DOHH2 (cell line): Measurements from ENCODE around the gene TMEM131.

Experiments
- CTCF ChIP-seq: fragments of 200-600 bp; sonication (generic); IDR thresholded peaks from one replicate; pipeline ENCODE4 v1.5.1; 2014; ENCODE audit warnings: antibody characterized with exemption, mild to moderate bottlenecking, low read depth, low read length; ENCODE audit not compliant: poor library complexity, severe bottlenecking
- EZH2phosphoT487 ChIP-seq: fragments of 200-600 bp; sonication (generic); IDR thresholded peaks from 2 replicates; pipeline ENCODE4 v1.6.1; 2017; ENCODE audit warnings: borderline replicate concordance, mild to moderate bottlenecking, antibody characterized with exemption, low read length, moderate library complexity, mixed read lengths

DNA sequence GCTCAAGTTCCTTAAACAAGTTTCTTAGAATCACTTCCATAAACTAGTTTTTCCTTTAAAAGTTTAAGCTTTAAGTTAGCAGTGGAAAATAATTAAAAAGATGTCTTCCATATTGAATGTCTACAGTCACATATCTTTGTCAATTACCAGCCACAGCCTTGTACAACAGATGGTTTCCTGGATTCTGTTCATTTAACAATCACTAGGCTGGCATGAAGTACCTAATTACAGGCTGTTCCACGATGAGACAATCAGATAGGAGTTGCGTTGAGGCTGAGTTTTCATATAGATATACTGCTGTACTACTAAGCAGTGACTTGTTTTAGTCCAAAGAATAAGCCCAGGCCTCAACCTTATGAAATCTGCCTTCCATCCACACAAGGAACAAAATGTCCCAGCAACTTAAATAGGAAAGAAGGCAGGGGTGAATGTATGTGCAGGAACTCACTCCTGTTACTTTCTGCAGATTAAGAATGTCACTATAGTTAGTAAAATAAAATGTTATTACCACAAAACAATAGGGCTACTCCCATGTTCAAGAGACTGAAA is 151.4 kb downstream of the TMEM131 start:
- TF ChIP-seq CTCF (no peak), EZH2phosphoT487 (no peak)
